Hepatocyte (in vitro differentiated cells): Measurements from ENCODE around the gene OBSL1. TPM values are rescaled to one million over a fixed set of nuclear protein-coding genes. Genes with fewer than 3 reads are reported as not detected.

ENCODE experiments used
- DNase-seq: peaks from one replicate; pipeline ENCODE4 v3.0.0-alpha.2; 2016; ENCODE audit warnings: low spot score
- H2AFZ ChIP-seq: fragments of 200-600 bp; sonication (generic); 2 replicates; pipeline ENCODE4 v1.6.0; 2016; ENCODE audit warnings: antibody characterized with exemption, mild to moderate bottlenecking
- H3K27ac ChIP-seq: fragments of 200-600 bp; sonication (generic); 2 replicates; pipeline ENCODE4 v1.5.1; 2016; ENCODE audit warnings: mild to moderate bottlenecking
- H3K27me3 ChIP-seq: fragments of 200-600 bp; sonication (generic); 2 replicates; pipeline ENCODE4 v1.6.1; 2016
- H3K36me3 ChIP-seq: fragments of 200-600 bp; sonication (generic); replicated peaks from 2 replicates; pipeline ENCODE4 v1.5.1; 2016; ENCODE audit warnings: low read depth; ENCODE audit not compliant: insufficient read depth
- H3K4me1 ChIP-seq: fragments of 200-600 bp; sonication (generic); 2 replicates; pipeline ENCODE4 v1.5.1; 2016; ENCODE audit warnings: mild to moderate bottlenecking, moderate library complexity; ENCODE audit not compliant: insufficient read depth
- H3K4me2 ChIP-seq: fragments of 200-600 bp; sonication (generic); 2 replicates; pipeline ENCODE4 v1.6.0; 2016
- H3K4me3 ChIP-seq: fragments of 200-600 bp; sonication (generic); 2 replicates; pipeline ENCODE4 v1.5.1; 2016; ENCODE audit warnings: mild to moderate bottlenecking
- H3K79me2 ChIP-seq: fragments of 200-600 bp; sonication (generic); 2 replicates; pipeline ENCODE4 v1.6.0; 2017; ENCODE audit warnings: mild to moderate bottlenecking
- H3K9me2 ChIP-seq: fragments of 200-600 bp; sonication (generic); replicated peaks from 2 replicates; pipeline ENCODE4 v1.6.0; 2017; ENCODE audit warnings: mild to moderate bottlenecking; ENCODE audit not compliant: insufficient read depth
- H3K9me3 ChIP-seq: fragments of 200-600 bp; sonication (generic); 2 replicates; pipeline ENCODE4 v1.5.1; 2016; ENCODE audit warnings: low read depth, mild to moderate bottlenecking
- H4K20me1 ChIP-seq: fragments of 200-600 bp; sonication (generic); 2 replicates; pipeline ENCODE4 v1.6.0; 2016; ENCODE audit warnings: mild to moderate bottlenecking; ENCODE audit not compliant: insufficient read depth, poor library complexity, severe bottlenecking
- EZH2 ChIP-seq: fragments of 200-600 bp; sonication (generic); IDR thresholded peaks from 2 replicates; pipeline ENCODE4 v1.6.1; 2016; ENCODE audit warnings: antibody characterized with exemption, mild to moderate bottlenecking, borderline replicate concordance
- EZH2phosphoT487 ChIP-seq: fragments of 200-600 bp; sonication (generic); IDR thresholded peaks from one replicate; pipeline ENCODE4 v1.6.1; 2018; ENCODE audit warnings: antibody characterized with exemption, mild to moderate bottlenecking, low read depth, moderate library complexity; ENCODE audit not compliant: unreplicated experiment, severe bottlenecking
- WGBS: methylation state at CpG from one replicate; pipeline ENCODE4 v1.1.6; 2016; ENCODE audit warnings: low lambda C conversion rate; ENCODE audit errors: missing lambda C conversion rate; 5-methylcytosine and 5-hydroxymethylcytosine counted together
- polyA plus RNA-seq: library from polyadenylated mRNA; unstranded; fragments of >200 nt; fragmentation: Nextera tagmentation; extraction: Ambion mirVana; gene quantifications from 2 replicates; pipeline ENCODE4 v1.2.1, GENCODE V29; 2016
- total RNA-seq: library from RNA; depleted of rRNA; stranded (reverse); fragments of >200 nt; gene quantifications from 2 replicates; pipeline ENCODE4 v1.2.3, GENCODE V29; 2014
- TF ChIP-seq, protein P1 (sequence below): fragments of 200-600 bp; sonication (generic); IDR thresholded peaks from 2 replicates; pipeline ENCODE4 v1.5.1; 2016; ENCODE audit warnings: antibody characterized with exemption, mild to moderate bottlenecking; ENCODE audit not compliant: poor library complexity

The OBSL1 gene
- total and polyA plus RNA-seq, 2 experiments from 2014 or later: 61.0 to 84.6 TPM

DNA sequence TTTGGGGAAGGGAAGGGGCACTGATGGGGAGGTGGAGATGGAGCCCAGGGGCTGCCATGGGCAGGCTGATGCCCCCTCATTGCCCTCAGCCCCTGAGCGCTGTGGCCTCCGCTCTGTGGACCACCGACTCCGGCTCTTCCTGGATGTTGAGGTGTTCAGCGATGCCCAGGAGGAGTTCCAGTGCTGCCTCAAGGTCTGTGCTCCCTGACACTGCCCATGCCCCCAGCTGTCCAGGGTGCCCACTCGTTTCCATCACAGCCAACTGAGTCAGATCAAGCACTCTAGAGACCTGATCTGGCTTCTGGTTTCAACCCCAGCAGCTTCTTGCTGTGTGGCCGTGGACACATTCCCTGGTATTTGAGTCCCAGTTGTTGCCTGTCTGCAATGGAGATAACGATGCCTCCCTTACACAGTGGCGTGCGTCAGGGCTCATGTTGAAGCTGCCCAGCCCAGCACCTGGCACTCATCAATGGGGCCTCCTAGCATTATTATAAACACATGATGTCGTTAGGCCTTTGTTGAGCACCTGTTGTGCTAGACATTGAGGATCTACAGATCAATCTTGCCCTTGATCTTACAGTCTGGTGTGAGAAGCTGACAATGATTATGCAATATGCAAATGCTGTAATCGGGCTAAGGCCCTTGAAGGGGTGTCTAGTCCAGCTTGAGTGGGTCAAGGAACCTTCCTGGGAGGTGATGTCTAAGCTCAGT is 40.7 kb upstream of the OBSL1 start:
- H3K27me3 ChIP-seq: no peaks in the 10 kb centered on the region
- 76% methylated on average over 12 of the region's 12 CpGs for WGBS
- H3K4me3 ChIP-seq: no peak overlapping the region
- H3K4me1 ChIP-seq: no peaks in the 10 kb centered on the region
- no peaks in the 10 kb centered on the region for H3K36me3 ChIP-seq
- TF ChIP-seq, protein P1, sequence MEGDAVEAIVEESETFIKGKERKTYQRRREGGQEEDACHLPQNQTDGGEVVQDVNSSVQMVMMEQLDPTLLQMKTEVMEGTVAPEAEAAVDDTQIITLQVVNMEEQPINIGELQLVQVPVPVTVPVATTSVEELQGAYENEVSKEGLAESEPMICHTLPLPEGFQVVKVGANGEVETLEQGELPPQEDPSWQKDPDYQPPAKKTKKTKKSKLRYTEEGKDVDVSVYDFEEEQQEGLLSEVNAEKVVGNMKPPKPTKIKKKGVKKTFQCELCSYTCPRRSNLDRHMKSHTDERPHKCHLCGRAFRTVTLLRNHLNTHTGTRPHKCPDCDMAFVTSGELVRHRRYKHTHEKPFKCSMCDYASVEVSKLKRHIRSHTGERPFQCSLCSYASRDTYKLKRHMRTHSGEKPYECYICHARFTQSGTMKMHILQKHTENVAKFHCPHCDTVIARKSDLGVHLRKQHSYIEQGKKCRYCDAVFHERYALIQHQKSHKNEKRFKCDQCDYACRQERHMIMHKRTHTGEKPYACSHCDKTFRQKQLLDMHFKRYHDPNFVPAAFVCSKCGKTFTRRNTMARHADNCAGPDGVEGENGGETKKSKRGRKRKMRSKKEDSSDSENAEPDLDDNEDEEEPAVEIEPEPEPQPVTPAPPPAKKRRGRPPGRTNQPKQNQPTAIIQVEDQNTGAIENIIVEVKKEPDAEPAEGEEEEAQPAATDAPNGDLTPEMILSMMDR: no peak
- TF ChIP-seq EZH2phosphoT487 (no peak), EZH2 (no peak)
- no peaks in the 10 kb centered on the region for H3K79me2 ChIP-seq
- H4K20me1 ChIP-seq: no peaks in the 10 kb centered on the region
- H3K9me2 ChIP-seq: no peaks in the 10 kb centered on the region
- H3K27ac ChIP-seq: no peak overlapping the region
- H2AFZ ChIP-seq: no peak overlapping the region
- H3K4me2 ChIP-seq: no peak overlapping the region
- no peaks in the 10 kb centered on the region for H3K9me3 ChIP-seq
- DNase-seq: no peak

DNA sequence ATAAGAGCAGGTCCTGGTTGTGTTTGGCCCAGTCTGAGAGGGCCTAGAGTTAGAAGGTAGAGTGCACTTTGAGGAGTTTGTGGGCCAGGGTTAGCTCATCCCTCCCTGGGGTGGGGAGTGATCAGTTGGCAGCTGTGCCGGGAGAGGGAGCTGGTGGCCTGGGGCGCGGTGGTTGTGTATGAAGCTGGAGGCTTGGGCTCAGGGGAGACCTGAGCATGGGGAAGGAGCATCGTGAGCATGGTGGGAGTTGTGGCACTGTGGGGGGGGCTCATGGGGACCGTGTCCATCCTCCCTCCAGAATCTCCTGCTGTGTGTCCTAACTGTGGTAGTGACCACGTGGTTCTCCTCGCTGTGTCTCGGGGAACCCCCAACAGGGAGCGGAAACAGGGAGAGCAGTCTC is 40.0 kb upstream of the OBSL1 start:
- WGBS: 95% methylated on average over 8 of the region's 9 CpGs
- Histone ChIP-seq H3K79me2 (no peaks in the 10 kb centered on the region), H3K36me3 (no peaks in the 10 kb centered on the region)

DNA sequence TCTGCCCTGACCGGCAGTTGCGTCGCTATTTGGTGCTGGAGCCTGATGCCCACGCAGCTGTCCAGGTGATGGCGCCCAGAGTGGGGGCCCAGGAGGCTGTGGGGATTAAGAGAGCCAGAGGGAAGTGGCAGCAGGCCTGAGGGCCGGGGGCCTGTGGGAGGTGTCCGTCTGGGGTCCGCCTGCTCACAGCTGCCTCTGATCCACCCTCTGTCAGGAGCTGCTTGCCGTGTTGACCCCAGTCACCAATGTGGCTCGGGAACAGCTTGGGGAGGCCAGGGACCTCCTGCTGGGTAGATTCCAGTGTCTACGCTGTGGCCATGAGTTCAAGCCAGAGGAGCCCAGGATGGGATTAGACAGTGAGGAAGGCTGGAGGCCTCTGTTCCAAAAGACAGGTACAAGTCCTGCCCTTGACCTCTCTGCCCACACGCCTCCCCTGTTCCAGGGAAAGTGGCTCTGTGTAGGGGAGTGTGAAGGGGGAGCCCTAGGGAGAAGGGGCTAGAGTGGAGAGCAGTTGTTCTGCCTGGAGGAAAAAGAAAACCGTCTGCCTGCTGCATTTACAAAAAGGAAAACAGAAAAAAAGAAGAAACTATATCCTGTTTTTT is 37.9 kb upstream of the OBSL1 start:
- Histone ChIP-seq H4K20me1 (no peaks in the 10 kb centered on the region), H2AFZ (no peak overlapping the region), H3K4me2 (no peak overlapping the region), H3K4me3 (no peak overlapping the region), H3K27ac (no peak overlapping the region), H3K27me3 (no peaks in the 10 kb centered on the region), H3K9me2 (no peaks in the 10 kb centered on the region), H3K9me3 (no peaks in the 10 kb centered on the region), H3K36me3 (no peaks in the 10 kb centered on the region), H3K4me1 (no peaks in the 10 kb centered on the region), H3K79me2 (no peaks in the 10 kb centered on the region)
- TF ChIP-seq, protein P1: no peak
- no peak for TF ChIP-seq EZH2
- no peak for TF ChIP-seq EZH2phosphoT487
- DNase-seq: no peak
- 95% methylated on average over 13 of the region's 13 CpGs for WGBS

More for the DNA sequence above, 40.0 kb upstream of the OBSL1 start:
- Histone ChIP-seq H3K27me3 (no peaks in the 10 kb centered on the region), H4K20me1 (no peaks in the 10 kb centered on the region), H3K27ac (no peak overlapping the region), H3K9me3 (no peaks in the 10 kb centered on the region), H3K4me2 (no peak overlapping the region), H3K4me1 (no peaks in the 10 kb centered on the region), H2AFZ (no peak overlapping the region), H3K4me3 (no peak overlapping the region), H3K9me2 (no peaks in the 10 kb centered on the region)
- TF ChIP-seq, protein P1: no peak
- no peak for TF ChIP-seq EZH2phosphoT487
- TF ChIP-seq EZH2: no peak
- DNase-seq: no peak
